Caco-2 (cell line): ENCODE results near the gene DLG2. TPM values are rescaled to one million over a fixed set of nuclear protein-coding genes. Genes with fewer than 3 reads are reported as not detected.

Source experiments
- BruUV-seq: library from RNA; stranded (reverse); fragments of 400-500 nt; replicated peaks from 2 replicates; lab custom pipeline; 2021; lab: Mats Ljungman, UMichigan
- CTCF ChIA-PET: fragments of 300-600 bp; sonication (Branson Sonifier 250); formaldehyde crosslinking; loops from one replicate; lab custom pipeline; 2022; ENCODE audit warnings: antibody characterized with exemption; lab: Charles Lee
- POLR2A ChIA-PET: fragments of 300-600 bp; sonication (Branson Sonifier 250); formaldehyde crosslinking; loops from one replicate; lab custom pipeline; 2022; ENCODE audit warnings: antibody characterized with exemption; lab: Charles Lee
- DNase-seq, 2 experiments: peaks; one replicate each; pipeline versions ENCODE4 v3.0.0 to v3.0.0-alpha.2; 2020 to 2022
- H3K27me3 ChIP-seq: replicated peaks from 2 replicates; pipeline ENCODE4 v1.6.0; 2011; ENCODE audit warnings: low read length; ENCODE audit not compliant: control insufficient read depth, insufficient read depth
- H3K36me3 ChIP-seq: 2 replicates; pipeline ENCODE4 v1.5.1; 2011; ENCODE audit warnings: low read length; ENCODE audit not compliant: control insufficient read depth, insufficient read depth
- H3K4me1 ChIP-seq: fragments of 250-450 bp; sonication (Bioruptor Pico); 2 replicates; pipeline ENCODE4 v1.5.1; 2020; ENCODE audit warnings: mild to moderate bottlenecking
- H3K4me3 ChIP-seq: 2 replicates; pipeline ENCODE4 v1.5.1; 2011; ENCODE audit warnings: low read depth, mild to moderate bottlenecking, control low read depth, low read length
- H3K9me3 ChIP-seq: fragments of 250-450 bp; sonication (Bioruptor Pico); 2 replicates; pipeline ENCODE4 v1.5.1; 2020; ENCODE audit warnings: mild to moderate bottlenecking, moderate library complexity
- H3K27ac Mint-ChIP-seq: one replicate; pipeline ENCODE4 v1.8.0; 2022; ENCODE audit warnings: mixed read lengths; ENCODE audit not compliant: unreplicated experiment
- H3K27me3 Mint-ChIP-seq: one replicate; pipeline ENCODE4 v1.8.0; 2022; ENCODE audit warnings: mixed read lengths; ENCODE audit not compliant: insufficient read depth, unreplicated experiment
- H3K36me3 Mint-ChIP-seq: one replicate; pipeline ENCODE4 v1.8.0; 2022; ENCODE audit warnings: mild to moderate bottlenecking, mixed read lengths; ENCODE audit not compliant: insufficient read depth, unreplicated experiment
- H3K4me1 Mint-ChIP-seq: one replicate; pipeline ENCODE4 v1.8.0; 2022; ENCODE audit warnings: low read depth, mixed read lengths; ENCODE audit not compliant: unreplicated experiment
- H3K4me3 Mint-ChIP-seq: one replicate; pipeline ENCODE4 v1.8.0; 2022; ENCODE audit warnings: mild to moderate bottlenecking, moderate library complexity, mixed read lengths; ENCODE audit not compliant: unreplicated experiment
- H3K9me3 Mint-ChIP-seq: one replicate; pipeline ENCODE4 v1.8.0; 2022; ENCODE audit warnings: mixed read lengths; ENCODE audit not compliant: unreplicated experiment
- CTCF ChIP-seq, 2 experiments: fragments of 200-600 bp in 1 of 2; IDR thresholded peaks; 1 replicate in 1 of 2; 2 replicates in 1 of 2; pipeline versions ENCODE4 v1.5.1 to v1.8.0; 2011 to 2022; ENCODE audit warnings: antibody characterized with exemption in 1 of 2, control low read depth in 1 of 2, inconsistent platforms in 1 of 2, low read depth in 1 of 2, low read length in 1 of 2, mild to moderate bottlenecking in 1 of 2, moderate library complexity in 1 of 2; ENCODE audit not compliant: insufficient read depth in 1 of 2, severe bottlenecking in 1 of 2, unreplicated experiment in 1 of 2
- intact Hi-C: fragments of 100-400 bp; cut with micrococcal nuclease; formaldehyde crosslinking; loops from one replicate; pipeline ENCODE4 v1.10.0; 2022; ENCODE audit not compliant: unreplicated experiment
- total RNA-seq: library from RNA; stranded (reverse); gene quantifications from 2 replicates; pipeline ENCODE4 v1.2.3, GENCODE V29; 2022

The DLG2 gene
- total RNA-seq, 1 experiment from 2014 or later = 21.6 TPM

- no peaks in the 10 kb centered on the region; the same call in 1 of the 2 replicates for H3K27me3 ChIP-seq
- H3K36me3 ChIP-seq = no peaks in the 10 kb centered on the region
- Mint-ChIP-seq H3K9me3 (no peaks in the 10 kb centered on the region), H3K27me3 (no peaks in the 10 kb centered on the region), H3K36me3 (no peaks in the 10 kb centered on the region), H3K4me1 (peaks cover 6% of the 10 kb centered on the region), H3K27ac (no peak overlapping the region), H3K4me3 (no peak overlapping the region)
- TF ChIP-seq CTCF (IDR thresholded peaks at IDR 0.05; ENCODE audit: insufficient read depth in 1 of 2, low read depth in 1 of 2, low read length in 1 of 2, severe bottlenecking in 1 of 2, unreplicated experiment in 1 of 2) = no peak
- no TSS peak for BruUV-seq
- ChIA-PET POLR2A (no interaction called here), CTCF (no interaction called here)
- no peak overlapping the region for H3K4me3 ChIP-seq
- H3K9me3 ChIP-seq = no peaks in the 10 kb centered on the region
- DNase-seq = no peak
- intact Hi-C loops = no loop called here
- H3K4me1 ChIP-seq = peaks cover 12% of the 10 kb centered on the region
Measured at GRCh38 chr11:83540112-83540675, 2086.9 kb downstream of the DLG2 start.

- no peak for TF ChIP-seq CTCF (IDR thresholded peaks at IDR 0.05; ENCODE audit: insufficient read depth in 1 of 2, low read depth in 1 of 2, low read length in 1 of 2, severe bottlenecking in 1 of 2, unreplicated experiment in 1 of 2)
- no TSS peak for BruUV-seq
- POLR2A ChIA-PET = no interaction called here
- CTCF ChIA-PET = no interaction called here
- Histone ChIP-seq H3K4me3 (no peak overlapping the region), H3K9me3 (no peaks in the 10 kb centered on the region), H3K27me3 (no peaks in the 10 kb centered on the region; the same call in 1 of the 2 replicates), H3K4me1 (no peaks in the 10 kb centered on the region), H3K36me3 (no peaks in the 10 kb centered on the region)
- Mint-ChIP-seq H3K36me3 (no peaks in the 10 kb centered on the region), H3K27me3 (no peaks in the 10 kb centered on the region), H3K4me3 (no peak overlapping the region), H3K4me1 (no peaks in the 10 kb centered on the region), H3K9me3 (no peaks in the 10 kb centered on the region), H3K27ac (no peak overlapping the region)
- intact Hi-C loops = no loop called here
- DNase-seq = no peak
Measured at GRCh38 chr11:83538286-83538685, 2088.9 kb downstream of the DLG2 start.

DNA sequence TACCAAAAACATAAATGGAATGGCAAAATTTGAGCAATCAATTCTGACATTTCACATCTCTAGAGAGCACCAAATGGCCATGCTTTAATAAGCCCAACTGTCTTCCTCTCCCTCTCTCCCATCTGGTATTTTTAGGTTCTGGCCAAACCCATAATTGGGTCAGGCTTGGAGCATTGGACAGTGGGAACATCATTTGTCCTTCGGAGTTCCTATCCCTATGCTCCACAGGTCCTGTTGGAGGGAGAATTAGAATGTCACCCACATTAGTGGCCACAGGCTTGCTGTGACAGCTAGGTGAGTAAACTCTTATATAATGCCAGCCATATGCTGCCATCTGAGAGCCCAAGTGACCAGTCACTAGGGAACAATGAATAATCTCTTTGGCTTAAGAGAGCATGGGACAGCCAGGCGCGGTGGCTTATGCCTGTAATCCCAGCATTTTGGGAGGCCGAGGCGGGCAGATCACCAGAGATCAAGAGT lies 2090.0 kb downstream of the DLG2 start:
- CTCF ChIA-PET = no interaction called here
- no peaks in the 10 kb centered on the region for H3K27me3 Mint-ChIP-seq
- POLR2A ChIA-PET = no interaction called here

More for the DNA sequence above, 2090.0 kb downstream of the DLG2 start:
- no peaks in the 10 kb centered on the region for H3K4me1 ChIP-seq
- no peak overlapping the region for H3K4me3 ChIP-seq
- Mint-ChIP-seq H3K36me3 (no peaks in the 10 kb centered on the region), H3K4me1 (no peaks in the 10 kb centered on the region), H3K9me3 (no peaks in the 10 kb centered on the region), H3K27ac (no peak overlapping the region), H3K4me3 (no peak overlapping the region)
- H3K27me3 ChIP-seq = no peaks in the 10 kb centered on the region
- H3K9me3 ChIP-seq = no peaks in the 10 kb centered on the region
- intact Hi-C loops = no loop called here
- TF ChIP-seq CTCF (IDR thresholded peaks at IDR 0.05; ENCODE audit: insufficient read depth in 1 of 2, low read depth in 1 of 2, low read length in 1 of 2, severe bottlenecking in 1 of 2, unreplicated experiment in 1 of 2) = no peak
- no peaks in the 10 kb centered on the region for H3K36me3 ChIP-seq
- BruUV-seq = no TSS peak
- no peak for DNase-seq
